ENCODE measurements around the gene PRODH2.

GRCh38 chr19:35816262-35816661 lies 3.6 kb upstream of the PRODH2 start:
- TF ChIP-seq CTCF (IDR thresholded peaks at IDR 0.05; ENCODE audit: poor library complexity) (no peak), EZH2phosphoT487 (IDR thresholded peaks at IDR 0.05; ENCODE audit: low read depth, severe bottlenecking, unreplicated experiment) (no peak)

Measured in hepatocyte (in vitro differentiated cells).